Fibroblast of skin of scalp (primary cell): ENCODE data around the gene PTPRN2.

Experiments
- DNase-seq: peaks from one replicate; pipeline ENCODE4 v3.0.0-alpha.2; 2013

Gene PTPRN2

DNA sequence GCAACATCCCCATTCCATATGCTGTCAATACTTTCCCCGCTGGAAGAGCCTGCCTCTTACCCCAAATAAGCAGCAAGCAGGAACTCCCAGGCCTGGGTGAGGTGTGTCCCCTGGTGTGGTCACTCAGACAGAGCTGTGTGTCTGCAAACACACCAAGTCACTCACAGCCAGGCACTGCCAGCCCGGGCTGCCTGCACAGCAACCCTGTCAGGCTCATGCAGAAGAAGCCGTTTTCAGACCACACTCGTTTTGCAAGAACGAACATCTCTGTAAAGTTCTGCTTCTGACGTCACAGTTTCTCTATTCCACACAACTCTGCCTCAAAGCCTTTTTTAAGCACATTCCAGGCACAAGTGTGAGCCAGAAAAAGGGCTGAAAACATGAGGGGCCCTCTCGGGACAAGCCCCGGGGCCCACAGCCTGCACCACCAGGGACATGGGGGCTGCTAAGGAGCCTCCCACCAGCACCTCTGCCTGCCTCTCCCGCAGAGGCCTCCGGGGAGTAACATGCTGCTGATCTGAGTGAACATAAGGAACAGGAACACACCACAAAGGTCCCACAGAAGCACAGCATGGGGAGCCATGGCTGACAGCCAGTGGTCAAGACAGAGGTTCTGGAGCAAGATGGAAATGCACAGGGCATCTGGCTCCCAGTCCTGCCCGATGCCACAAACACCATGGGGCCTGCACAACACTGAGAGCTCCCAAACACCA is 11.4 kb downstream of the PTPRN2 start:
- DNase-seq, result no peak

- no peak for DNase-seq
These were observed 13.2 kb downstream of the PTPRN2 start for GRCh38 chr7:158574308-158575036.

DNA sequence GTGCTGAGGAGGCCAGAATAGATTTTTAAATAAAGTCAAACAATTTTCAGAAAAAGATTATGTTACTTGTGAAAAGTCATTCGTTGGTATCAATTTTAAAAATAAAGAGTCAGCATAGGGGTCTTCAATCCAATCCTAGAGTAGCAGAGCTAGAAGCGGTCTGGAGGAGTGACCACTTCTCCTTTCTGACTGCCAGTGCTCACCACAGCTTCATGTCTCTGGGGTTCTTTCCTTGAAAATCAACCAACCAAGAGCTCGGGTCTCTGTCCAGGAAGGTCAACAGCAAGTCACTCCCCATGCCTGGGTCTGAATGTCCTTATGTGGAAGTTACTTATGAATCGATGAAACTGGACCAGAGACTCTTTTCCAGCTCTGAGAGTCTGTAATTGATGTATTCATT is 14.3 kb downstream of the PTPRN2 start:
- DNase-seq, result no peak

DNA sequence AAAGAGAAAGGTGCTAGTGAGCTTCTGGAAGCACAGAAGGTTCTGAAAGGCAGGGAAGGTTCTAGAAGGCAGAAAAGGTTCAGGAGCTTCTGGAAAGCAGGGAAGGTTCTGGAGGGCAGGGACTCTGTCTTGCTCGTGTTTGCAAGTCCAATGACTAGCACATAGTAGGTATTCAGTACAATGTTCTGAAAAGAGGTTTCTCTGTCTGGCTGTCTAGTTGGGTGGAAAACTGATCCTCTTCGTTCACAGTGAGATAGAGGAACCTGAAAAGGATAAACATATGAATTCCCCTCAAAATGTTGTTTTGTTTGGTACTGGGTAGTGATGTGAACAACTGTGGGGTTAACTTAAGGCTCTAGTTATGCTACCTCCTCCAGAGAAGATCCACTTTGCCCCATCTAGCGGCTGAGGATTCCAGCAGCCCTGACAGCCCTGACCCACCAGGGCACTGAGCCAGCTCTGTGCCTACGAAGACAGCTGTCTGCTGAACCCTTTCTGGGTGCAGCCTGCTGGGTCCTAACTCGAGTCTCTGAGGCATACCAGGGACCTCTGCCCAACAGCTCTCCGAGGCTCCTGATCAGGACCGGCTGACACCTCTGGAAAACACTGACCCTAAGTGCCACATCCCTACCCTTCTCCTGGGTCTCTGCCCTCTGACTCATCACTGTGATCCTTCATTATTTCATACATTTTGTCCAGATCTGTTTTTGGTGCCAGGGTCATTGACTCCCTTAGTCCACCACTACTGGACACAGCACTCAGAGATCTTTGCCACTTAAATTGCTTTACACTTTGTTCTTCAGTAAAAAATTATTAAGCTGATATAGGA is 15.4 kb downstream of the PTPRN2 start:
- peak; percentile 8 for DNase-seq

- no peak for DNase-seq
These were observed 17.0 kb downstream of the PTPRN2 start for GRCh38 chr7:158570449-158571170.

DNA sequence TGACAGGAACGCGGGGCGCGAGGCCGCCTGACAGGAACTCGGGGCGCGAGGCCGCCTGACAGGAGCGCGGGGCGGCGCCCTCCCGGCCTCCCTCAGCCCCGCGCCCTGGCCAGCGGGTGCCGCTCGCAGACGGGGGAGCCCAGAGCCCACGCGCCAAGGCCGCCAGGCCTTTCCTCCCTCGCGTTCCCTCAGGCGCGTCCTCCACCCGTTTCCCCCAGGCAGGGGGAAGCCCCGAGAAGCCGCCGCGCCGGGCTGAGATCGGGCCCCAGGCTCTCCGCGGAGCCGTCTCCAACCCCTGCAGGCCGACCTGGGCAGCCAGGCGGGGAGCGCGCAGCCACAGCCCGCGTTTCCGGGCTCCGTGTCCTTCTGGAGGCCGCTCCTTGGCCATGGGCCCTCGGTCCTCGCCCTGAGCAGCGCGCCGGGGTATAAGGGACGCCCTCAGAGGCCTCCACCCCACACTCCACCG is 17.7 kb downstream of the PTPRN2 start:
- no peak for DNase-seq

- peak; percentile 27 for DNase-seq
These were observed 18.4 kb downstream of the PTPRN2 start for GRCh38 chr7:158568974-158569857.

- no peak for DNase-seq
These were observed 20.4 kb downstream of the PTPRN2 start for GRCh38 chr7:158567153-158567603.

DNA sequence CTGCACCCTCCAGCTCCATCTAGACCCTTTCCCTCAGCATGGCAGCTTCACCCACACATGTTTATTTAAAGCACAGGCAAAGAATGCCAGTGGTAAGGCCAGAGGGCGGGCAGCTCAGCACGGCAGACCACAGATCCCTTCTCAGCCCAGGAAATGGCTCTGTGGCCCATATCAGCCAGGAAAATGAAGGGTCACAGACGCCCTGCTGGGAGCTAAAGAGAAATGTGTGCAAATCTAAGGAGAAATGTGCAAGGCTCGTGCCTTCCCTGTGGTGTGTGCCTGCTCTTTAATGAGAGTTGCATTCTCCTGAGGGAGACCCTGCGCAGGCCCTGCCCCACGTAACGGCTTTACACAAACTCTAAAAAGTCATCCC is 23.0 kb downstream of the PTPRN2 start:
- no peak for DNase-seq

DNA sequence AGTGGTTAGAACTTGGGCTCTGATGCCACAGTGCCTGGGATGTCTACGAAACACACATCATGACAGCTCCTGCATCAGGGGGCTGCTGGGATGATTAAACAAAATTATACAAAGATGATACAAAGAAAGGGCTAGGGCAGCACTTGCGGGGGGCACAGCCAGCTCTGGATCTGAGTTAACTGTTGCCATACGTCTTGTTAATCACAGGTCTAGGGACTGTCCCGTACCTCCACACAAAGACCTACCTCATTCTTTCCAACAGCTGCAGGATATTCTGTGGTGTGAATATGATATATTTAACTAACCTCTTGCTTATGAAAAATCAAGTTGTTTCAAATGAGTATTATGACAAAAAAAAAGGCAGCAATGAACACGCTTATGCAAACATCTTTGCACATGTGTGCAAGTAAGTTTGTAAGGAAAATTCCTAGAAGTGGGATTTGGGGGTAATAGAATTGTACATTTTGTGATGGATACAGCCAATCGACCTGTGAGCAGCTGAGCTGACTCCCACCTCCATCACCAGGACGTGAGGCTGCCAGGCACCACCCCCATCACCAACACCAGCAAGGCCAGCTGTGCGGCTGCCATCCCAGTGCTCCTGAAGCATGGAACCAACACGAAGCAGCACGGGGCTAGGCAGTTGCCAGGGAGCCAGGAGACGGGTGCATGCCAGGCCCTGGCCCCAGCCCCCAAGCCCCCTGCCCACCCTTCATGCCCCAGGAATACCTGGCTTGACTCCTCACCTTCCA is 23.5 kb downstream of the PTPRN2 start:
- DNase-seq, result no peak

GRCh38 chr7:158563051-158563450 is 24.6 kb downstream of the PTPRN2 start:
- DNase-seq, result no peak

DNA sequence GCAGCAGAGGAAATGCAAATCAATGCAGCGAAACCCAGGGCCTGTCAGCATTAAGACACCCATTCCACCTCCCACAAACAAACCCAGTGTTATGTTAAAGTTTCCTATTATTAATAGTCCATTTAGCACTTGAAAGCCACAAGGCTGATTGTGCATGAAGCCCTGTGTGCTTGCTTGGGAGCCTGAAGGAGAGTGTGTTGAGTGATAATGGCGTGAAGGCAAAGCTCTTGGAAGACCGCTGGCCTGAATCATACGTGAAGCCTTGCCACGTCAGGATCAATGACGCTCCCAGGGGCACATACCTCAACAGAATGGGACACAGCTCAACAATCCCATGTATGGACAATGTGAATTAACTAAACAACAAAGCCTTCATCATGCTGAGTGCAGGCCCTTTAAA is 25.1 kb downstream of the PTPRN2 start:
- no peak for DNase-seq

GRCh38 chr7:158561659-158562058 is 26.0 kb downstream of the PTPRN2 start:
- DNase-seq, result no peak

- DNase-seq, result no peak
These were observed 27.2 kb downstream of the PTPRN2 start for GRCh38 chr7:158560386-158560785.

DNA sequence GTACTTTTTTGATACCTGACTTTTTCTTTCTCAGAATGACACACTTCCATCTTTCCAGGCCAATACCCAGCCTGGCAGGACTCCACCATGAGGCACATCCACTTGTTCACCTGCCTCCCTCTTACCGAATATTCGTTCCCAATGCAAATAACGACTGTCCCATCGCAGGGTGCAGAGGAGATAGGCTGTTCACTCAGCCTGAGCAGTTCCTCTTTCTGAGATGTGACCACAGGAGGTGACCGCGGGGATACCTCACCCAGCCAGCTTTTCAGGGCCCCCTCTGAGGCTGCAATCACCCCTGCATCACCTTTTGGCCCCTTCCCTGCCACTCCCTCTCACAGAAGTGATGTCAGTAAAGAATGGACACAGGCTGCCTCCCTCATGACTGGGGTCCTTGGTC is 28.3 kb downstream of the PTPRN2 start:
- DNase-seq, result no peak

GRCh38 chr7:158558816-158559215 is 28.8 kb downstream of the PTPRN2 start:
- DNase-seq, result no peak

GRCh38 chr7:158557441-158557755 is 30.2 kb downstream of the PTPRN2 start:
- no peak for DNase-seq

DNA sequence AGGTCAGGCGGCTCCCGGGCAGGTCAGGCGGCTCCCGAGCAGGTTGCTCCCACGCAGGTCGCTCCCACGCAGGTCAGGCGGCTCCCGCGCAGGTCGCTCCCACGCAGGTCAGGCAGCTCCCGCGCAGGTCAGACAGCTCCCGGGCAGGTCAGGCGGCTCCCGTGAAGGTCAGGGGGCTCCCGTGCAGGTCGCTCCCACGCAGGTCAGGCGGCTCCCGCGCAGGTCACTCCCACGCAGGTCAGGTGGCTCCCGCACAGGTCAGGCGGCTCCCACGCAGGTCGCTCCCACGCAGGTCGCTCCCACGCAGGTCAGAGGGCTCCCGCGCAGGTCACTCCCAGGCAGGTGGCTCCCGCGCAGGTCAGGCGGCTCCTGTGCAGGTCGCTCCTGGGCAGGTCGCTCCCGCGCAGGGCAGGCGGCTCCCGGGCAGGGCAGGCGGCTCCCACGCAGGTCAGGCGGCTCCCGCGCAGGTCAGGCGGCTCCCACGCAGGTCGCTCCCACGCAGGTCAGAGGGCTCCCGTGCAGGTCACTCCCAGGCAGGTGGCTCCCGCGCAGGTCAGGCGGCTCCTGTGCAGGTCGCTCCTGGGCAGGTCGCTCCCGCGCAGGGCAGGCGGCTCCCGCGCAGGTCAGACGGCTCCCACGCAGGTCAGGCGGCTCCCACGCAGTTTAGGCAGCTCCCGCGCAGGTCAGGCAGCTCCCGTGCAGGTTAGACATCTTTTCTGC is 30.7 kb downstream of the PTPRN2 start:
- no peak for DNase-seq

DNA sequence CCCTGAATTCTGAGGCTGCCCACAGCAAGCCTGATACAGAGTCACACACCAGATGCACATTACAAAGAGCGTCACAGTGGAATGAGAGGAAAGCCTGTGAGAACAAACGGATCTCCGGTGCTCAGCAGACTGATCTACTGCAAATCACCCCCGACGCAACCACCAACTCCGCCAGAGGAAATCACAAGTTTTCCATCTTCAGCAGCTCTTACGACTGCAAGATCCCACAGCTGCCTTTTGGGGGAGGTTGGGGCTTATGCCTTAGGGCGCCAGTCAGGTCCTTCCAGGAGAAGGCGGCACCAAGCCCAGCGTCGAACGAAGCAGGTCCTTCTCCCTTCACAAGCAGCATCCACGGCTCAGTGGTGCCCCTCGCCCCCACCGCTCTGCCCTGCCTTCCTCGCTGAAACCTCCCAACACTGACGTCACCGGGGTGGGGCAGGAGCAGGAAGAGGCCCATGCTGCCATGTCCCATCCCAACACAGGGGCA is 32.5 kb downstream of the PTPRN2 start:
- no peak for DNase-seq

DNA sequence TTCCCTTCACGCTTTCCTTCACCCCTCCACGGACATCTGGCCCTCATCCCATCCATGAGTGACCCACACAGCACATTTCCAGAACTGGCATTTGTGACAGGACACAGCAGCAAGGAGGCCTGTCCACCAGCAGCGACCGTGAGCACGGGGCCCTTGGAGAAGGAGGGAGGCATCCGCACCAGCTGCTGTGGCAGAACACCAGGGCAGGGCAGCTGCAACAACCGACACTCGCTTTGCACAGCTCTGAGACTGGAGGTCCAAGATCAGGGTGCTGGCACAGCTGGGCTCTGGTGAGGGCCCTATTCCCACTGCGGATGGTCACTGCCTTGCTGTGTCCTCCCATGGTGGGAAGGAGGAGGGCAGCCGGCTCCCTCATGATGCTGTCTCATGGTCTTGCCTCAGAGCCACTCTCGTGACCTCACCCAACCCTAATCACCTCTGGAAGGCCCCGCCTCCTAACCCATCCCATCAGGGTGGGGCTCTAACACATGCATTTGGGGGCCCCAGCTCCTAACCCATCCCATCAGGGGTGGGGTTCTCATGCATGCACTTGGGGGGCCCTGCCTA is 36.7 kb downstream of the PTPRN2 start:
- DNase-seq, result no peak
